T follicular helper cell (primary cell): Measurements from ENCODE around the gene PIK3C2G.
"Not testable (repeated sequence)": the region's sequence is repeated elsewhere in the genome, so short reads cannot be mapped to it uniquely, and the experiment has no call there.

ENCODE experiments used
- DNase-seq: peaks from one replicate; pipeline ENCODE4 v3.0.0-alpha.2; 2020; ENCODE audit warnings: low read depth

PIK3C2G gene

DNA sequence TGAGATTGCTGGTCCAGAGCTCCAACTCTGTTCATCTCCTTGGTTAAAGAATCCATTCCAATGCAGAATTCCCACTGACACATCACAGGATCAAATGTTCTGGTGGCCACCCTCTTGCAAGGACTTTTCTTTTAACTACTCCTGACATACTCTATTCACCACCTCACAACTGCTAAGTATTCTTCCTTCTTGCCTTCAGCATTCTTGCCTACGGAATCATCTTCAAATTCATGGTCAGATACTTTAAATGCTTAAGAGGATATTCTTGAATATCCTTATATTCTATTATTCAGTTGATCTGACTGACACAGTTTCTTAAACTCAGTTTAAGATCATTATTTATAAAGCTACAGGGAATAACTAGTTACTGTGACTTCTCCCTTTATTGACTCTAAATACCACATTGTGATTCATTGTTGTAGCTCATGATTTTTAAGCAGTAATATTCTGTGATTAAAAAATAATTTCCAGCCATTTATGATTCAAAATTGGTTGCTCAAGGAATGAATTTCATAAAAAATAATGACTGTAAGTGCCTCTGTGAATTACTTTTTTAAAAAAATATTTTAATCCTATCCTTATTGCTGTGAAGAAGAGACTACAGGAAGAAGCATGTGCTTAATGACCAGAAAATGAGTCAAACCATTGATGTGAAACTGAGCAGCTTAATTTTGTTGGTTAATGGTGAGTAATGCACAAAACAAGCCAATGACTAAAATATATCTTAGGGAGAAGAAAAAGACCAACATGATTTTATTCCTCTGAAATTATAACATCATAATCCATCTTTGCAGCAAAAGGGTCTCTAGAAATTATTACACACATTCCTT, 207.1 kb downstream of the PIK3C2G start:
- no peak for DNase-seq

- no peak for DNase-seq
Measured at GRCh38 chr12:18470251-18470650, 208.9 kb downstream of the PIK3C2G start.

- DNase-seq = no peak
Measured at GRCh38 chr12:18472304-18472703, 211.0 kb downstream of the PIK3C2G start.

DNA sequence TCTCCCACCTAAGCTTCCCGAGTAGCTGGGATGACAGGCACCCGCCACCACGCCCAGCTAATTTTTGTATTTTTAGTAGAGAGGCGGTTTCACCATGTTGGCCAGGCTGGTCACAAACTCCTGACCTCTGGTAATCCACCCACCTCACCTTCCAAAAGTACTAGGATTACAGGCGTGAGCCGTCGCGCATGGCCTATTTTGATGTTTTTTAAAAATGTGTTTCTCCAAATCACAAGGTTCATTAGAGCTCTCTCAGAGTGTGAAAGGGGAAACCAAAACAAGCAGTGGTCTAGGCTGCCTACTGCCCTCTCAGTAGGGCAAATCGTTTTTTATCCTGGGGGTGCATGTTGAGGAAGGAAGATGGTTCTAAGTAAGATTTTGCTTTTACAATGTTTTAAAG, 211.5 kb downstream of the PIK3C2G start:
- no peak for DNase-seq

- no peak for DNase-seq
Measured at GRCh38 chr12:18476861-18477260, 215.5 kb downstream of the PIK3C2G start.

- DNase-seq = no peak
Measured at GRCh38 chr12:18479256-18479655, 217.9 kb downstream of the PIK3C2G start.

GRCh38 chr12:18482601-18483120, 221.3 kb downstream of the PIK3C2G start:
- DNase-seq = no peak

- DNase-seq = no peak
Measured at GRCh38 chr12:18483698-18484325, 222.5 kb downstream of the PIK3C2G start.

- DNase-seq = no peak
Measured at GRCh38 chr12:18486036-18486435, 224.7 kb downstream of the PIK3C2G start.

GRCh38 chr12:18487509-18487908, 226.2 kb downstream of the PIK3C2G start:
- no peak for DNase-seq

GRCh38 chr12:18492372-18493025, 231.2 kb downstream of the PIK3C2G start:
- no peak for DNase-seq

- DNase-seq = no peak
Measured at GRCh38 chr12:18496156-18496555, 234.8 kb downstream of the PIK3C2G start.

DNA sequence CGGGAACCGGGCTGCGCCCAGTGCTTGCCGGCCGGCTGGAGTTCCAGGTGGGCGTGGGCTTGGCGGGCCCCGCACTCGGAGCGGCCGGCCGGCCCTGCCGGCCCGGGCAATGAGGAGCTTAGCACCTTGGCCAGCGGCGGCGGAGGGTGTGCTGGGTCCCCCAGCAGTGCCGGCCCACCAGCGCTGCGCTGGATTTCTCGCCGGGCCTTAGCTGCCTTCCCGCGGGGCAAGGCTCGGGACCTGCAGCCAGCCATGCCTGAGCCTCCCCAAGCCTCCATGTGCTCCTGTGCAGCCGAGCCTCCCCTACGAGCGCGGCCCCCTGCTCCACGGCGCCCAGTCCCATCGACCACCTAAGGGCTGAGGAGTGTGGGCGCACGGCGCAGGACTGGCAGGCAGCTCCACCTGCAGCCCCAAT, 238.8 kb downstream of the PIK3C2G start:
- not testable (repeated sequence) for DNase-seq

- not testable (repeated sequence) for DNase-seq
Measured at GRCh38 chr12:18500736-18501135, 239.4 kb downstream of the PIK3C2G start.

- no peak for DNase-seq
Measured at GRCh38 chr12:18502422-18502968, 241.2 kb downstream of the PIK3C2G start.

GRCh38 chr12:18521461-18521860, 260.1 kb downstream of the PIK3C2G start:
- no peak for DNase-seq

DNA sequence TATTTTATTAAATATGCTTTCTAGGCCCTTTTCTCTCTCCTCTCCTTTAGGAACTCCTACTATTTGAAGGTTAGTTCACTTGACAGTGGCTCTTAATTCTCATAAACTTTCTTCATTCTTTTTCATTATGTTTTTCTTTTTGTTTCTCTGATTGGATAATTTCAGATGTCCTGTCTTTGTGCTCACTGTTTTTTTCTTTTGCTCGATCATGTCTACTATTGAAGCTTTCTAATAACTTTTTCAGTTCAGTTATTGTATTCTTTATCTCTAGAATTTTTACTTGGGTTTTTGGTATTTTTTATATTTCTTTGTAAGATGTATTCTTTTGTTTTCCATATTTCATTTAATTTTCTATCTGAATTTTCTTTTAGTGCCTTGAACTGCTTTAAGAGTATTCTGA, 261.5 kb downstream of the PIK3C2G start:
- no peak for DNase-seq

DNA sequence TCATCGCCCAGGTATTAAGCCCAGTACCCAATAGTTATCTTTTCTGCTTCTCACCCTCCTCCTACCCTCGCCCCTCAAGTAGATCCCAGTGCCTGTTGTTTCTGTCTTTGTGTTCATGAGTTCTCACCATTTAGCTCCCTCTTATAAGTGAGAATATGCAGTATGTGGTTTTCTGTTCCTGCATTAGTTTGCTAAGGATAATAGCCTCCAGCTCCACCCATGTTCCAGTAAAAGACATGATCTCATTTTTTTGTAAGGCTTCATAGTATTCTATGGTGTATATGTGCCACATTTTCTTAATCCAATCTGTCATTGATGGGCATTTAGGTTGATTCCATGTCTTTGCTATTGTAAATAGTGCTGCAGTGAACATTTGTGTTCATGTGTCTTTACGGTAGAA, 281.2 kb downstream of the PIK3C2G start:
- DNase-seq = not testable (repeated sequence)

- DNase-seq = no peak
Measured at GRCh38 chr12:18546399-18546798, 285.1 kb downstream of the PIK3C2G start.

GRCh38 chr12:18549598-18549997, 288.3 kb downstream of the PIK3C2G start:
- no peak for DNase-seq

DNA sequence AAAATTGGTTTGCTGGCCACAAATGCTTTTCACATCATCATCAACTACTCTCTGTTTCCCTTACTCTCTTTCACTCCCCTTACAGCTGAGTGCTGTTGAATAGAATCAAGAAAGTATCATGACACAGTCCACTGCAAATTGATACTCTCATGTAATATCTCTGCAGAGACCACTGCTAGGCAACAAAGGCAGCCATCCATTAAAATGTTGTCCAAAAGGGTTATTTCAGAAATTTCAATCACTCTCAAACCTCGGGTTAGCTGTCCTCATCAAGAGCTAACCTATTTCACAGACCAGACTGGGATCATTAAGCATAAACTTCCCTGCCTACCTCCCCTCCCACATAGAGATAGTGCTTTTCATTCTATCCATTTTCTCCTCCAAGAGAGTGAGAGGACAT, 289.8 kb downstream of the PIK3C2G start:
- DNase-seq = no peak

DNA sequence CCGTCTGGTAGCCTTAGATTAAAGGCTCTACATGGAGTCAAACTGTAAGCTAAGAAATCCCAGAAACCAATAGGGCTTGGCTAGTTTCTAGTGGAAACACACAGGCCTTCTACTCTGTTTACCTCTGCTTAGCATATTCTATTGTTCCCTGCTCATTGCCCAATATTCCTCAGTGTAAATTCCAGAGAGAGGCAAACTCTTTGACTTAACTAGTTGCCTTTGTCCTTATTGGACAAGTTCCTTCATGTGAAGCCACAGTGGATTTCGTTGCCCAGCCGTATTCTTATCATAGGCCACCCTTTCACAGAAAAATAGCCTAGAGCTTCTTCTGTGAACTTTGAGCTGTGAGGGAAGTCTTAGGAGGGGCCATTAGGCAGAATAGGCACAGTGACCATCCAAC, 290.4 kb downstream of the PIK3C2G start:
- DNase-seq = no peak
